ENCODE measurements around the gene GALNT2.

GALNT2 gene

DNA sequence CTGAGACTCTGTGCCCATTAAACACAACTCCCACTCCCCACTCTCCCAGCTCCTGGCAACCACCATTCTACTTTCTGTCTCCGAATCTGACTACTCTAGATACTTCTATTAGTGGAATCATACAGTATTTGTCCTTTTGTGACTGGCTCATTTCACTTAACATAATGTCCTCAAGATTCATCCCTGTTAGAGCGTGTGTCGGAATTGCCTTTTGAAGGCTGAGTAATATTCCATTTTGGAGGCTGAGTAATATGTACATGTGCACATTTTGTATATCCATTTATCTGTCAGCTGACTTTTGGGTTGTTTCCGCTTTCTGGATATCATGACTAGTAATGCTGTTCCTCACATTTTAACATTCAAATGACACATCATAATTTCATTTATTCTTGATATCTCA, 30.3 kb downstream of the GALNT2 start:
- no peak for DNase-seq

GRCh38 chr1:230098723-230099122, 31.7 kb downstream of the GALNT2 start:
- no peak for DNase-seq

DNA sequence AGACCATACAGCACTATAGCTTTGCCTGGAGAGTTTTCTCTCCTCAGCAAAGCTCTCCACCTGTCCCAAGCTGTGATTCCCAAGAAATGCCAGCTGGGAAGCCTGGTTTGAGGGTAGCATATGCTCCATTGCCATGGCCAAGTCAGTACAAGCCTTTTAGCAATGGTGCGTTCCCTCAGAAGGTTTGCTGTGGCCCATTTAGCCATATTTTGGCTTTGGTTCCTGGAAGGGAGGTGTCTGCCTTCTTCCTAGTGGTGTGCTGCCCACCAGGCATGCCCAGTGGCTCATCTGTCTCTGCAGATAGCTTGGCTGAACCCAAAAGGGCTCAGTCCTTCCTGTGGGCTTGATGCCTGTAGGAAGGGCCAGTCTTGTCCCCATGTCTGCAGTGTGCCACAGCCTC, 32.4 kb downstream of the GALNT2 start:
- DNase-seq = no peak

GRCh38 chr1:230100932-230101331, 33.9 kb downstream of the GALNT2 start:
- no peak for DNase-seq

GRCh38 chr1:230101556-230101955, 34.5 kb downstream of the GALNT2 start:
- no peak for DNase-seq

DNA sequence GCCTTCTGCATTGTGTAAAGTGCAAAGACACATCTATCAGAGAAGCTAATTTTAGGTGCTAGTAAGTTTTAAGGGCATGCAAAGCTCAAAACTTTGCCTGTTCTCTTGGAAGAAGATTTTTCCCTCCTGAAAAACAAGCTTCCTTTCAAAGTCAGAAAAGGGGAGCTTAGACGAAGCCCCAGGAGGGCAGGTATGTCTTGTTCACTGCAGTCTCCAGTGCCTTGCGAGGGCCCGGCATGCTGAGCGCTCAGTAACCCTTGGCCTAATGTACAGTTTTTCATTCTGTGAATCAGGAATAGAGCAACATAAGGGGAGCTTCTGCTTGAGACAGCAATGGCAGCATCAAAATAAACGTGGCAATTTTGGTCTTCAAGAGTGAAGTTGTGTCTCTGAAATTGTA, 35.0 kb downstream of the GALNT2 start:
- no peak for DNase-seq

- no peak for DNase-seq
These were observed 35.4 kb downstream of the GALNT2 start for GRCh38 chr1:230102472-230102871.

- no peak for DNase-seq
These were observed 36.5 kb downstream of the GALNT2 start for GRCh38 chr1:230103306-230104173.

DNA sequence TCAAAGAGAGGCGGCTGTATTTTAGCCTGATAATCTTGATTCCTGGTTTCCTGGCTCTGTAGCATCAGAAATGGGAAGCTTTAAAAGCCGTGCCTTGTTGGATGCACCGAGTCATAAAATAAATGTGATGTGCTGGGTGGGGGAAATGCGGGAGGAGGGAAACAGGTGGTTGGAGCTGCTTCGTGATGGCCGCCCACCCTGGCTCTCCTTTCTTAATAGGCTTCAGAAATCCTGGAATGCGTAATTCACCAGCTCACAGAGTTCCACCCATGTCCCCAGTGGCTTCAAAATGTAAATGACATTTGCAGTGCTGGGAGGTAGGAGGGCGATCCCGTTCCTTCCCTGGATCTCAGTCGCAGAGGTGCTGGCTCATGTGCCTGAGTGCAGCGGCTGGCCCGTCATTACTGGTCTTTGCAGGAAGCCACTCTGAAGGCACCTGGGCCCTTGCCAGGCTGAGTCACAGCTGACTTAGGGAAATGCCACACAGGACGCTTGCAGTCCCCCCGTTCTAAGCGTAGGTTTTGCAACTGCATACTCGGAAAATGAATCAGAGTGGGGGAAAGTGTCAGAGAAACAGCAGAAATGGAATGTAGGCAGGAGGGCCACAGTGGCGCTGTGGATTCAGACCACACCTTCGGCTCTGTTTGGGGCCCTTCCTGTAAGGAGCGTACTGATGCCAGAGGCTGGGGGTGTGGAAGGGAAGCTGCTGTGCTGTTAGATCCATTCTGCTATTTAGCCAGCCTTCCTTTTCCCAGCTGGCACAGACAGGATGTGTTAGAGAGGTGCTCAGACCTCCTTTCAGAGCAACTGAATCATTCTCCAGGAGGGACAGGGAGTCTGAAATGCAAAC, 37.6 kb downstream of the GALNT2 start:
- peak; percentile 72 for DNase-seq

- no peak for DNase-seq
These were observed 38.3 kb downstream of the GALNT2 start for GRCh38 chr1:230105245-230105753.

GRCh38 chr1:230105754-230106625, 39.0 kb downstream of the GALNT2 start:
- DNase-seq = no peak

GRCh38 chr1:230107941-230108340, 40.9 kb downstream of the GALNT2 start:
- no peak for DNase-seq

GRCh38 chr1:230108580-230108979, 41.5 kb downstream of the GALNT2 start:
- DNase-seq = no peak

DNA sequence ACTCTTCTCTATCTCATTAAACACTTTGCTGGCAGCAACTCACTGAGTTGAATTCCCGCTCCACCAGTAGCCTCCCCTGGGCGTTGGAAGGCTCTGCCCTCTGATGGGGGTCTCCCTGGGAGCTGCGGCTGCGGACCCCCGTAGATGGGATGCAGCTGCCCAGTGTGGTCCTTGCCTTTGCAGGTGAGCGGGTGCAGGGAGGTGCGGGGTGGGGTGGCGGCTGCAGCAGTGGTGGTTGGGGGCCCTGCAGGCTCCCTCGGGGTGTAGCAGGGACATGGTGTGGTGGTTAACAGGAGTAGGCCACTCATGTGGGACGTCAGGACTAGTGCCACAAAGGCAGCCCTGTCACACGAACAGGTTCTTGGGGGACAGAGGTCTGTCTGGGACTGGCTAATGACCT, 42.0 kb downstream of the GALNT2 start:
- no peak for DNase-seq

GRCh38 chr1:230109895-230110667, 43.0 kb downstream of the GALNT2 start:
- peak; percentile 68 for DNase-seq

DNA sequence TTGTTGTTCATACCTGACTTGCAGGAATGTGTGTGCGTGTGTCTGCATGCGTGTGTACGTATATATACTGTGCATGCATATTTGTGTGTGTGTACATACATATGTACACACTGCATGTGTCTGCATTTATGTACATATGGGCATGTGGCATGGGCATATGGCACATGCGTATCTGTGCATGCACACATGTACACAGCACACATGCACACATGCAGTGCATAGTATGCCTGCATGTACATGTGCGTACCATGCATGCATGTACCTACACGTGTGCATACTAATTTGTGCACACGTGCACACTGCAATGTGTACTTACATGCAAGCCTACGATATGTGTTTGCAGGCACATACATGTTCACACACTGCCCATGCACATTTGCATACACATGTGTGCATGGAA, 43.9 kb downstream of the GALNT2 start:
- no peak for DNase-seq

DNA sequence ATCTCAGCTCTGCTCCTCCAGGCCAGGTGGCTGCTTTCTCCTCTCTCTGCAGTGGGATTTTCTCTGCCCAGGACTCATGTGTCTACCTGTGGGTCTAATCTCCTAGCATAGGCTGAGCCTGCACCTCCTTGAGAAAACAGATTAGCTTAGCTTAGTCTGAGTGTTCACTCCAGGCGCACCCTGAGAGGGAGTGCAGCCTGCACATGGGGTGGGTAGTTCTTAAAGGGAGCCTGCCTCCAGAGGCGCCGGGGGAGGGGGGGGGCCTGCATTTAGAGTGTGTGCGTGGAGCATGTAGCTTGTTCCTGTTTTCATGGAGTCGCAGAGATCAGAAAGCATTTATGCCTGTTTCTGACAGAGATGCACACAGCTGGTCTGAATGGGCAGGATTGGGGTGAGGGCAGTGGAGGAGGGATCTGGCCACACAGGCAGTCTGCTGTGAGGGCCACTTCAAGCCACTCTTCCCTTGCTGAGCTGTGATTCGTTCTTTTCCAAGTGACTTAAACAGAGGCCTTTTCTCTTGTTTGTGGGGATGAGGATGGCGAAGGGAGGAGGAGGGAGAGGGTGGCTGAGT, 45.2 kb downstream of the GALNT2 start:
- no peak for DNase-seq

DNA sequence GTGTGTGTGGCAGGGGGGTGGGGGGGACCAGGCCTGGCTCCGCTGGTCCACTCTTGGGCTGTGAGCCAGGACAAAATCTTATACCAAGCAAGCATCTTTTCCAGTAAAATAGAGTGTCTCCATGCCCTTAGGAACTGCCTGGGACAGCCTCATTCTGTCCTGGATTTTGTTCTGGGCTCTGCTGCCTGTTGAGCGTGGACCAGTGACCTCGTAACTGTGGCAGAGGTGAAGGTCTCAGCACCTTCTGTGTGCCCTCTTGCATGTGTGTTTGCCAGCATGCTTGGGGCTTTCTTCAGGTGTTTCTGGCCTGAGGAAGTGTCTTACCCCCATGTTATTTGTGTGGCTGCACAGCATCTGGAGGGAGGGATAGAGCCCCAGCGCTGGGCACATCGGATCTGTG, 45.7 kb downstream of the GALNT2 start:
- no peak for DNase-seq

DNA sequence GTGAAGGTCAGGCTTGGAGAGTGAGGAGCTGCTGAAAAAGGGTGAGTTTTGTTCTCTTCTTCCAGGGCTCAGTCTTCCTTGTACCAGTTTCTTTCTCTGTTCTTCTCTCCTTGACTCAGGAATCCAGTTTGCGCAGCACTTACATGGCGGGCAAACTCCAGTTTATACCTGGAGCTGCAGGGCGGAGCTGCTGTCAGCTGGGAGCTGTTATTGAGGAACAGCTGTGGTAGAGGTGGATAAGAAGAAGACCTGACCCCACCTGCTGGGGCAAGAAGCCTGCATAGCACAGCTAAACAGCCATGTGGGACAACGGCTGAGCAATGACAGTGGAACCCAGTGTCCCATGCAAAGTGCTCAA, 46.2 kb downstream of the GALNT2 start:
- DNase-seq = no peak

- no peak for DNase-seq
These were observed 46.7 kb downstream of the GALNT2 start for GRCh38 chr1:230113593-230114236.

DNA sequence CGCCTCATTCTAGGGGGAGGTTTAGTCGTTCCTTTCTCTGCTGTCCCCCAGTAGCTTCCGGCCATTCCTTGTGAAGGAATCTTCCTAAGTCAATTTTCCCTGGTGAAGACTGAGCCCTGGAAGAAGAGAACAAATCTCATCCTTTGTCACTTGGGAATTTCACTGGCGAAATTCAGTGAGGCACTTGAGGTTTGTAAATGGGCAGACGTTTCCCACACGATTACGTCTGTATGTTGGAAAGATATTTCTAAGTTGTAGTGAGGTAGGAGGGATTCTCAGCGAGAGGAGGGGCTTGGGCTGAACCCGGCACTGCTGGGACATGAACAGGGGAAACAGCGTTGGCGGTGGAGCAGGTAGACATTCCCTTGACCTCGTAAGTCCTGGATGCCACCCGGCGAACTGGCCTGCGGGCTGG, 47.2 kb downstream of the GALNT2 start:
- DNase-seq = no peak

Data from activated CD4-positive, CD25-positive, alpha-beta regulatory T cell treated with anti-CD3 and anti-CD28 coated beads, Interleukin-2, amount 50 U/mL, for 72 hours (primary cell).